Caco-2 (cell line): ENCODE data around the gene LYST. TPM values are rescaled to one million over a fixed set of nuclear protein-coding genes. Genes with fewer than 3 reads are reported as not detected.

Experiments
- BruUV-seq: library from RNA; stranded (reverse); fragments of 400-500 nt; replicated peaks from 2 replicates; lab custom pipeline; 2021; lab: Mats Ljungman, UMichigan
- CTCF ChIA-PET: fragments of 300-600 bp; sonication (Branson Sonifier 250); formaldehyde crosslinking; loops from one replicate; lab custom pipeline; 2022; ENCODE audit warnings: antibody characterized with exemption; lab: Charles Lee
- POLR2A ChIA-PET: fragments of 300-600 bp; sonication (Branson Sonifier 250); formaldehyde crosslinking; loops from one replicate; lab custom pipeline; 2022; ENCODE audit warnings: antibody characterized with exemption; lab: Charles Lee
- DNase-seq, 2 experiments: peaks; one replicate each; pipeline versions ENCODE4 v3.0.0 to v3.0.0-alpha.2; 2020 to 2022
- H3K27me3 ChIP-seq: replicated peaks from 2 replicates; pipeline ENCODE4 v1.6.0; 2011; ENCODE audit warnings: low read length; ENCODE audit not compliant: control insufficient read depth, insufficient read depth
- H3K36me3 ChIP-seq: 2 replicates; pipeline ENCODE4 v1.5.1; 2011; ENCODE audit warnings: low read length; ENCODE audit not compliant: control insufficient read depth, insufficient read depth
- H3K4me1 ChIP-seq: fragments of 250-450 bp; sonication (Bioruptor Pico); 2 replicates; pipeline ENCODE4 v1.5.1; 2020; ENCODE audit warnings: mild to moderate bottlenecking
- H3K4me3 ChIP-seq: 2 replicates; pipeline ENCODE4 v1.5.1; 2011; ENCODE audit warnings: low read depth, mild to moderate bottlenecking, control low read depth, low read length
- H3K9me3 ChIP-seq: fragments of 250-450 bp; sonication (Bioruptor Pico); 2 replicates; pipeline ENCODE4 v1.5.1; 2020; ENCODE audit warnings: mild to moderate bottlenecking, moderate library complexity
- H3K27ac Mint-ChIP-seq: one replicate; pipeline ENCODE4 v1.8.0; 2022; ENCODE audit warnings: mixed read lengths; ENCODE audit not compliant: unreplicated experiment
- H3K27me3 Mint-ChIP-seq: one replicate; pipeline ENCODE4 v1.8.0; 2022; ENCODE audit warnings: mixed read lengths; ENCODE audit not compliant: insufficient read depth, unreplicated experiment
- H3K36me3 Mint-ChIP-seq: one replicate; pipeline ENCODE4 v1.8.0; 2022; ENCODE audit warnings: mild to moderate bottlenecking, mixed read lengths; ENCODE audit not compliant: insufficient read depth, unreplicated experiment
- H3K4me1 Mint-ChIP-seq: one replicate; pipeline ENCODE4 v1.8.0; 2022; ENCODE audit warnings: low read depth, mixed read lengths; ENCODE audit not compliant: unreplicated experiment
- H3K4me3 Mint-ChIP-seq: one replicate; pipeline ENCODE4 v1.8.0; 2022; ENCODE audit warnings: mild to moderate bottlenecking, moderate library complexity, mixed read lengths; ENCODE audit not compliant: unreplicated experiment
- H3K9me3 Mint-ChIP-seq: one replicate; pipeline ENCODE4 v1.8.0; 2022; ENCODE audit warnings: mixed read lengths; ENCODE audit not compliant: unreplicated experiment
- CTCF ChIP-seq, 2 experiments: fragments of 200-600 bp in 1 of 2; IDR thresholded peaks; 1 replicate in 1 of 2; 2 replicates in 1 of 2; pipeline versions ENCODE4 v1.5.1 to v1.8.0; 2011 to 2022; ENCODE audit warnings: antibody characterized with exemption in 1 of 2, control low read depth in 1 of 2, inconsistent platforms in 1 of 2, low read depth in 1 of 2, low read length in 1 of 2, mild to moderate bottlenecking in 1 of 2, moderate library complexity in 1 of 2; ENCODE audit not compliant: insufficient read depth in 1 of 2, severe bottlenecking in 1 of 2, unreplicated experiment in 1 of 2
- intact Hi-C: fragments of 100-400 bp; cut with micrococcal nuclease; formaldehyde crosslinking; loops from one replicate; pipeline ENCODE4 v1.10.0; 2022; ENCODE audit not compliant: unreplicated experiment
- total RNA-seq: library from RNA; stranded (reverse); gene quantifications from 2 replicates; pipeline ENCODE4 v1.2.3, GENCODE V29; 2022

Gene LYST
- total RNA-seq, 1 experiment from 2014 or later = 5.6 TPM

GRCh38 chr1:235669277-235669676, 197.4 kb downstream of the LYST start:
- intact Hi-C loops = no loop called here
- H3K27ac Mint-ChIP-seq = no peak overlapping the region
- no peak for DNase-seq
- peaks cover 40% of the 10 kb centered on the region for H3K9me3 Mint-ChIP-seq
- no peak for TF ChIP-seq CTCF (IDR thresholded peaks at IDR 0.05; ENCODE audit: insufficient read depth in 1 of 2, low read depth in 1 of 2, low read length in 1 of 2, severe bottlenecking in 1 of 2, unreplicated experiment in 1 of 2)
- ChIA-PET CTCF (no interaction called here), POLR2A (no interaction called here)
- no peaks in the 10 kb centered on the region for H3K27me3 Mint-ChIP-seq
- Histone ChIP-seq H3K4me3 (no peak overlapping the region), H3K36me3 (no peaks in the 10 kb centered on the region), H3K4me1 (no peaks in the 10 kb centered on the region), H3K27me3 (no peaks in the 10 kb centered on the region), H3K9me3 (peaks cover 29% of the 10 kb centered on the region)
- no peaks in the 10 kb centered on the region for H3K36me3 Mint-ChIP-seq
- H3K4me1 Mint-ChIP-seq = no peaks in the 10 kb centered on the region
- no peak overlapping the region for H3K4me3 Mint-ChIP-seq
- BruUV-seq = no TSS peak

GRCh38 chr1:235663628-235664027, 203.1 kb downstream of the LYST start:
- Mint-ChIP-seq H3K27ac (no peak overlapping the region), H3K4me3 (no peak overlapping the region), H3K36me3 (no peaks in the 10 kb centered on the region), H3K4me1 (no peaks in the 10 kb centered on the region), H3K9me3 (no peaks in the 10 kb centered on the region), H3K27me3 (no peaks in the 10 kb centered on the region)
- Histone ChIP-seq H3K36me3 (no peaks in the 10 kb centered on the region), H3K9me3 (0 out of 2 replicates have a peak, but pooled peaks cover 3% of the 10 kb centered on the region), H3K4me1 (no peaks in the 10 kb centered on the region), H3K27me3 (no peaks in the 10 kb centered on the region), H3K4me3 (no peak overlapping the region)
- CTCF ChIA-PET = no interaction called here
- POLR2A ChIA-PET = no interaction called here
- TF ChIP-seq CTCF (IDR thresholded peaks at IDR 0.05; ENCODE audit: insufficient read depth in 1 of 2, low read depth in 1 of 2, low read length in 1 of 2, severe bottlenecking in 1 of 2, unreplicated experiment in 1 of 2) = no peak
- DNase-seq = no peak
- intact Hi-C loops = no loop called here
- no TSS peak for BruUV-seq

GRCh38 chr1:235661568-235661967, 205.1 kb downstream of the LYST start:
- H3K27me3 Mint-ChIP-seq = no peaks in the 10 kb centered on the region
- H3K4me3 Mint-ChIP-seq = no peak overlapping the region
- H3K36me3 Mint-ChIP-seq = no peaks in the 10 kb centered on the region
- TF ChIP-seq CTCF (IDR thresholded peaks at IDR 0.05; ENCODE audit: insufficient read depth in 1 of 2, low read depth in 1 of 2, low read length in 1 of 2, severe bottlenecking in 1 of 2, unreplicated experiment in 1 of 2) = no peak
- Histone ChIP-seq H3K4me3 (no peak overlapping the region), H3K36me3 (no peaks in the 10 kb centered on the region), H3K9me3 (no peaks in the 10 kb centered on the region), H3K27me3 (no peaks in the 10 kb centered on the region), H3K4me1 (no peaks in the 10 kb centered on the region)
- CTCF ChIA-PET = interaction anchor here (0.5 kb wide), 1 partner anchor 245 kb away, joined by 3 read pairs; no protein-coding TSS in a partner anchor
- POLR2A ChIA-PET = no interaction called here
- H3K9me3 Mint-ChIP-seq = no peaks in the 10 kb centered on the region
- no peaks in the 10 kb centered on the region for H3K4me1 Mint-ChIP-seq
- BruUV-seq = no TSS peak
- no peak overlapping the region for H3K27ac Mint-ChIP-seq
- intact Hi-C loops = no loop called here
- DNase-seq = no peak
